HG03558 (cell line): ENCODE results near the gene IQCC.

Experiments
- ATAC-seq: cut with Tn5 transposase; IDR thresholded peaks from one replicate; pipeline ENCODE4 v1.9.1; 2021; ENCODE audit warnings: moderate number of reproducible peaks; ENCODE audit not compliant: unreplicated experiment; ENCODE audit errors: extremely low read depth

Gene IQCC

GRCh38 chr1:32195531-32195930 is 9.9 kb upstream of the IQCC start:
- no peak for ATAC-seq

GRCh38 chr1:32195972-32196823 is 9.3 kb upstream of the IQCC start:
- no peak for ATAC-seq

- ATAC-seq, result no peak
Observed at GRCh38 chr1:32197074-32197473, 8.4 kb upstream of the IQCC start.

- ATAC-seq, result no peak
Observed at GRCh38 chr1:32197837-32198236, 7.6 kb upstream of the IQCC start.

- ATAC-seq, result no peak
Observed at GRCh38 chr1:32198237-32199042, 7.0 kb upstream of the IQCC start.

- no peak for ATAC-seq
Observed at GRCh38 chr1:32199043-32199716, 6.3 kb upstream of the IQCC start.

GRCh38 chr1:32199717-32200072 is 5.8 kb upstream of the IQCC start:
- ATAC-seq, result no peak

GRCh38 chr1:32200226-32201010 is 5.1 kb upstream of the IQCC start, which contains the start of gene CCDC28B:
Gene CCDC28B, plus strand, starts transcription at chr1:32200595. Its CDS starts 1,341 bp downstream, at chr1:32201936.
- ATAC-seq, result no peak

- no peak for ATAC-seq
Observed at GRCh38 chr1:32201011-32201855, 4.2 kb upstream of the IQCC start.

- no peak for ATAC-seq
Observed at GRCh38 chr1:32204943-32205361, 519 bp upstream of the IQCC start.

- no peak for ATAC-seq
Observed at GRCh38 chr1:32208469-32208868, 3.0 kb downstream of the IQCC start.

- no peak for ATAC-seq
Observed at GRCh38 chr1:32208891-32209328, 3.4 kb downstream of the IQCC start, which contains the start of gene DCDC2B. Gene DCDC2B, plus strand, starts transcription at chr1:32209089. Its CDS starts 5 bp downstream, at chr1:32209094.

GRCh38 chr1:32215629-32216480 is 10.4 kb downstream of the IQCC start:
- no peak for ATAC-seq

- no peak for ATAC-seq
Observed at GRCh38 chr1:32216566-32216965, 11.1 kb downstream of the IQCC start.

- no peak for ATAC-seq
Observed at GRCh38 chr1:32219022-32219421, 13.6 kb downstream of the IQCC start.

GRCh38 chr1:32220746-32221580 is 15.5 kb downstream of the IQCC start:
- ATAC-seq, result no peak

GRCh38 chr1:32221581-32221979 is 16.1 kb downstream of the IQCC start:
- ATAC-seq, result no peak
